ENCODE measurements around the gene DICER1. TPM values are rescaled to one million over a fixed set of nuclear protein-coding genes. Genes with fewer than 3 reads are reported as not detected.
A peak's percentile ranks its signal among the peaks of the same experiment; 100 is the strongest.
"Not testable (repeated sequence)": the region's sequence is repeated elsewhere in the genome, so short reads cannot be mapped to it uniquely, and the experiment has no call there.

The DICER1 gene
- total and polyA plus RNA-seq, 2 experiments from 2014 or later, result 21.4 to 59.2 TPM

GRCh38 chr14:95180966-95181741 lies 23.8 kb upstream of the DICER1 start:
- no peaks in the 10 kb centered on the region for H3K9me2 ChIP-seq (ENCODE audit: insufficient read depth)
- no peaks in the 10 kb centered on the region for H3K27me3 ChIP-seq (ENCODE audit: insufficient read depth)
- no peak overlapping the region for H3K4me3 ChIP-seq
- no peaks in the 10 kb centered on the region for H3K27me3 Mint-ChIP-seq (ENCODE audit: insufficient read depth, low read depth, poor library complexity)
- no peak for TF ChIP-seq CTCF (conservative IDR thresholded peaks at IDR 0.05; ENCODE audit: low read depth in 2 of 2)
- TF ChIP-seq EZH2phosphoT487 (IDR thresholded peaks at IDR 0.05; ENCODE audit: unreplicated experiment), result no peak
- TF ChIP-seq NANOG (IDR thresholded peaks at IDR 0.05; ENCODE audit: borderline replicate concordance), result no peak
- no peak for TF ChIP-seq REST (IDR thresholded peaks at IDR 0.05; ENCODE audit: unreplicated experiment)
- no peak for TF ChIP-seq STAT1 (IDR thresholded peaks at IDR 0.05; ENCODE audit: unreplicated experiment)
- TF ChIP-seq JUNB (IDR thresholded peaks at IDR 0.05; ENCODE audit: unreplicated experiment), result no peak
- no peak for TF ChIP-seq ETS1 (IDR thresholded peaks at IDR 0.05)
- no peak for TF ChIP-seq ZNF114 (CRISPR knock-in tag; IDR thresholded peaks at IDR 0.05)
- TF ChIP-seq ZNF331 (CRISPR knock-in tag; IDR thresholded peaks at IDR 0.05; ENCODE audit: low read depth), result no peak
- TF ChIP-seq EZH2 (IDR thresholded peaks at IDR 0.05; ENCODE audit: low read depth, unreplicated experiment), result no peak
- H2AFZ ChIP-seq, result no peak overlapping the region
- peaks cover 6% of the 10 kb centered on the region; the same call in 1 of the 3 replicates for H3K36me3 Mint-ChIP-seq (ENCODE audit: low read depth)
- H3K36me3 ChIP-seq (ENCODE audit: insufficient read depth), result no peaks in the 10 kb centered on the region
- H3K27ac ChIP-seq (ENCODE audit: low read depth), result no peak overlapping the region
- H3K4me2 ChIP-seq, result no peak overlapping the region
- ATAC-seq (no peak), DNase-seq (ENCODE audit: low spot score) (no peak)
- H3K4me3 Mint-ChIP-seq, result no peak overlapping the region
- peak overlapping the region; percentile 72; the same call in 1 of the 2 replicates for H3K27ac Mint-ChIP-seq
- no peaks in the 10 kb centered on the region for H3K79me2 ChIP-seq (replicated peaks; ENCODE audit: insufficient read depth)
- H3K4me1 ChIP-seq (ENCODE audit: insufficient read depth), result peaks cover 8% of the 10 kb centered on the region
- H4K20me1 ChIP-seq (replicated peaks; ENCODE audit: insufficient read depth), result no peaks in the 10 kb centered on the region
- H3F3A ChIP-seq (replicated peaks; ENCODE audit: low read depth), result no peaks in the 10 kb centered on the region
- H3K9me3 Mint-ChIP-seq, result no peaks in the 10 kb centered on the region
- peaks cover 27% of the 10 kb centered on the region for H3K4me1 Mint-ChIP-seq

- not testable (repeated sequence) for H3F3A ChIP-seq (replicated peaks; ENCODE audit: low read depth); H4K20me1 ChIP-seq (replicated peaks; ENCODE audit: insufficient read depth); H3K27ac Mint-ChIP-seq; H3K4me3 Mint-ChIP-seq; H3K79me2 ChIP-seq (replicated peaks; ENCODE audit: insufficient read depth); ATAC-seq; H3K27me3 Mint-ChIP-seq (ENCODE audit: insufficient read depth, low read depth, poor library complexity); H3K36me3 ChIP-seq (ENCODE audit: insufficient read depth); DNase-seq (ENCODE audit: low spot score); H3K36me3 Mint-ChIP-seq (ENCODE audit: low read depth); H3K27ac ChIP-seq (ENCODE audit: low read depth); H3K4me1 ChIP-seq (ENCODE audit: insufficient read depth); H3K4me2 ChIP-seq; H2AFZ ChIP-seq; H3K4me3 ChIP-seq; H3K9me2 ChIP-seq (ENCODE audit: insufficient read depth); H3K27me3 ChIP-seq (ENCODE audit: insufficient read depth); H3K4me1 Mint-ChIP-seq; H3K9me3 Mint-ChIP-seq
Measured at GRCh38 chr14:95175670-95176069, 18.3 kb upstream of the DICER1 start.
